PC-3 (cell line): Measurements from ENCODE around the gene MARCKSL1. TPM values are rescaled to one million over a fixed set of nuclear protein-coding genes. Genes with fewer than 3 reads are reported as not detected.

Experiments used
- ATAC-seq: fragments of 200-7000 bp; cut with Tn5 transposase; 2 replicates; pipeline ENCODE4 v1.9.1; 2020; ENCODE audit warnings: mild to moderate bottlenecking, moderate library complexity
- BruUV-seq: library from RNA; stranded (reverse); fragments of 400-500 nt; replicated peaks from 2 replicates; lab custom pipeline; 2021; lab: Mats Ljungman, UMichigan
- CTCF ChIA-PET: fragments of 300-600 bp; sonication (Branson Sonifier 250); formaldehyde crosslinking; loops from one replicate; lab custom pipeline; 2022; ENCODE audit warnings: antibody characterized with exemption; lab: Charles Lee
- POLR2A ChIA-PET: fragments of 300-600 bp; sonication (Branson Sonifier 250); formaldehyde crosslinking; loops from one replicate; lab custom pipeline; 2022; ENCODE audit warnings: antibody characterized with exemption; ENCODE audit not compliant: unreplicated experiment; lab: Charles Lee
- DNase-seq: peaks from one replicate; pipeline ENCODE4 v3.0.0-alpha.2; 2015
- H2AFZ ChIP-seq: fragments of 300-600 bp; sonication (generic); 2 replicates; pipeline ENCODE4 v1.6.0; 2016; ENCODE audit warnings: antibody characterized with exemption, low read length
- H3F3A ChIP-seq: fragments of 300-600 bp; sonication (generic); one replicate; pipeline ENCODE4 v1.6.0; 2017; ENCODE audit warnings: antibody characterized with exemption, low read length, control low read depth, mild to moderate bottlenecking; ENCODE audit not compliant: unreplicated experiment
- H3K27ac ChIP-seq: fragments of 300-600 bp; sonication (generic); 2 replicates; pipeline ENCODE4 v1.5.1; 2016; ENCODE audit warnings: mild to moderate bottlenecking, low read length
- H3K27me3 ChIP-seq: fragments of 300-600 bp; sonication (generic); 2 replicates; pipeline ENCODE4 v1.6.1; 2016; ENCODE audit warnings: low read length, mixed read lengths
- H3K36me3 ChIP-seq: fragments of 300-600 bp; sonication (generic); 2 replicates; pipeline ENCODE4 v1.6.1; 2016; ENCODE audit warnings: low read depth, mixed run types, low read length, mixed read lengths
- H3K4me1 ChIP-seq: fragments of 300-600 bp; sonication (generic); 2 replicates; pipeline ENCODE4 v1.5.1; 2016; ENCODE audit warnings: low read length; ENCODE audit not compliant: insufficient read depth
- H3K4me2 ChIP-seq: fragments of 300-600 bp; sonication (generic); 2 replicates; pipeline ENCODE4 v1.6.0; 2016; ENCODE audit warnings: low read length
- H3K4me3 ChIP-seq: fragments of 300-600 bp; sonication (generic); 2 replicates; pipeline ENCODE4 v1.5.1; 2016; ENCODE audit warnings: mild to moderate bottlenecking, low read length, mixed read lengths
- H3K79me2 ChIP-seq: fragments of 300-600 bp; sonication (generic); 2 replicates; pipeline ENCODE4 v1.6.1; 2017; ENCODE audit warnings: low read length, mixed read lengths
- H3K9ac ChIP-seq: fragments of 300-600 bp; sonication (generic); 2 replicates; pipeline ENCODE4 v1.6.0; 2016; ENCODE audit warnings: mild to moderate bottlenecking, low read length
- H3K9me2 ChIP-seq: fragments of 300-600 bp; sonication (generic); replicated peaks from 2 replicates; pipeline ENCODE4 v1.6.1; 2016; ENCODE audit warnings: mixed run types, low read length, mixed read lengths
- H3K9me3 ChIP-seq: fragments of 300-600 bp; sonication (generic); 2 replicates; pipeline ENCODE4 v1.6.1; 2016; ENCODE audit warnings: low read length, mixed read lengths
- H4K20me1 ChIP-seq: fragments of 300-600 bp; sonication (generic); 2 replicates; pipeline ENCODE4 v1.6.1; 2016; ENCODE audit warnings: low read length, mixed read lengths
- EZH2 ChIP-seq: fragments of 300-600 bp; sonication (generic); IDR thresholded peaks from one replicate; pipeline ENCODE4 v1.6.1; 2017; ENCODE audit warnings: antibody characterized with exemption, mild to moderate bottlenecking, low read length; ENCODE audit not compliant: unreplicated experiment
- EZH2phosphoT487 ChIP-seq: fragments of 300-600 bp; sonication (generic); IDR thresholded peaks from 2 replicates; pipeline ENCODE4 v1.6.1; 2018; ENCODE audit warnings: mild to moderate bottlenecking, antibody characterized with exemption, low read length, borderline replicate concordance
- intact Hi-C: fragments of 100-400 bp; cut with micrococcal nuclease; formaldehyde crosslinking; loops from 2 replicates; pipeline ENCODE4 v1.9.0; 2023
- total RNA-seq: library from RNA; depleted of rRNA; stranded (reverse); fragments of >200 nt; gene quantifications from 2 replicates; pipeline ENCODE4 v1.2.3, GENCODE V29; 2014
- TF ChIP-seq, protein P1 (sequence below): fragments of 300-600 bp; sonication (generic); conservative IDR thresholded peaks from 2 replicates; pipeline ENCODE4 v1.5.1; 2017; ENCODE audit warnings: antibody characterized with exemption, low read depth, mild to moderate bottlenecking, low read length

The MARCKSL1 gene
- total RNA-seq, 1 experiment from 2014 or later: 159 TPM

DNA sequence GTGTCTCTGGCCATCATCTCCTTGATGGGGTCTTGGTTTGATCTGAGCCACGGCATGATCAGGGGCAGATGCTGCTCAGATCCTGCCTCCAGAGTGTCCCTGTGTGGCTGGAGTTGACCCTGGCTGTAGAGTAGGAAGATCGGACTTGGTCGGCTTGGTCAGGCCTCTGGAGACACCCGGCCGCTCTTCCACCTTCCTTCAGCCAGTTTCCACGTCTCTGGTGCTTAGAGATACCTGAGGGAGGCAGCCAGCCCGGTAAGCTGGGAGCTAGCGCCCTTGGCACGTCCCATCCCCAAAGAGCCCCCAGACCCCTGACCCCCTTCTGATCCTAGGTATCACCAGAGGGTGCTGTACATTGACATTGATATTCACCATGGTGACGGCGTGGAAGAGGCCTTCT lies 8.8 kb downstream of the MARCKSL1 start:
- Histone ChIP-seq H4K20me1 (0 out of 2 replicates have a peak, but pooled peaks cover under 1% of the 10 kb centered on the region), H3K27ac (no peak overlapping the region), H3K79me2 (peaks cover 17% of the 10 kb centered on the region; the same call in 1 of the 2 replicates), H3F3A (peaks cover 5% of the 10 kb centered on the region), H3K4me3 (no peak overlapping the region), H3K9me3 (no peaks in the 10 kb centered on the region), H3K9me2 (no peaks in the 10 kb centered on the region), H3K4me1 (peaks cover 12% of the 10 kb centered on the region), H3K4me2 (no peak overlapping the region), H3K9ac (no peak overlapping the region), H2AFZ (no peak overlapping the region), H3K36me3 (peaks cover 54% of the 10 kb centered on the region), H3K27me3 (no peaks in the 10 kb centered on the region)
- ATAC-seq (no peak), DNase-seq (no peak)
- TF ChIP-seq EZH2phosphoT487 (no peak), EZH2 (no peak)
- TF ChIP-seq, protein P1, sequence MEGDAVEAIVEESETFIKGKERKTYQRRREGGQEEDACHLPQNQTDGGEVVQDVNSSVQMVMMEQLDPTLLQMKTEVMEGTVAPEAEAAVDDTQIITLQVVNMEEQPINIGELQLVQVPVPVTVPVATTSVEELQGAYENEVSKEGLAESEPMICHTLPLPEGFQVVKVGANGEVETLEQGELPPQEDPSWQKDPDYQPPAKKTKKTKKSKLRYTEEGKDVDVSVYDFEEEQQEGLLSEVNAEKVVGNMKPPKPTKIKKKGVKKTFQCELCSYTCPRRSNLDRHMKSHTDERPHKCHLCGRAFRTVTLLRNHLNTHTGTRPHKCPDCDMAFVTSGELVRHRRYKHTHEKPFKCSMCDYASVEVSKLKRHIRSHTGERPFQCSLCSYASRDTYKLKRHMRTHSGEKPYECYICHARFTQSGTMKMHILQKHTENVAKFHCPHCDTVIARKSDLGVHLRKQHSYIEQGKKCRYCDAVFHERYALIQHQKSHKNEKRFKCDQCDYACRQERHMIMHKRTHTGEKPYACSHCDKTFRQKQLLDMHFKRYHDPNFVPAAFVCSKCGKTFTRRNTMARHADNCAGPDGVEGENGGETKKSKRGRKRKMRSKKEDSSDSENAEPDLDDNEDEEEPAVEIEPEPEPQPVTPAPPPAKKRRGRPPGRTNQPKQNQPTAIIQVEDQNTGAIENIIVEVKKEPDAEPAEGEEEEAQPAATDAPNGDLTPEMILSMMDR: no peak
- no TSS peak for BruUV-seq
- POLR2A ChIA-PET: no interaction called here
- CTCF ChIA-PET: no interaction called here
- intact Hi-C loops: no loop called here

DNA sequence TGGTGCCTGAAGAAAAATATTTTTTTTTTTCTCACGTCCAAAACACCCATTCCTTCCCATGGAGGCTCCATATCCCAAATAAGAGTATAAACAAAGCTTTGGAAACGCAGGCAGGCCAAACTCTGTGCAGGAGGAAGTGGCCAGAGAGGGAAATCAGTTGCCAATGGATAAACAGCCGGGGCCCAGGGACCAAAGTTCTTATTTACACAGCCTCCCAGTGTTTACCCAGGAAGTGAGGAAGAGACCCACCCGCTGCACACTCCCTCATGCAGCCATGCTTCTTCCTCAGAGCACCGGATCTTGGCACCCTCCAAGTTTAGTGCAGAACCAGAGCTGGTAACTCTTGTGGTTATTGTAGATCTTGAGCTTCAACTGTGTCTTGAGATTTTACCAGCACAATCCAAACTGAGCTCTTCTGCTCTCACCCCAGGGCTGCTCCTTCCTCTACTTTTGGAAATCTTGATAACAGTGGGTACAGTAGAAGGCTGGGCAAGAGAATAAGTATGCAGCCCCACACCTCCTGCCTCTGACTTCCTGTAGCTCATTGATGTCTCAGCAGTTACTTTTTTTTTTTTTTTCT lies 14.2 kb downstream of the MARCKSL1 start:
- Histone ChIP-seq H3K9me3 (no peaks in the 10 kb centered on the region), H3K27ac (peak overlapping the region; percentile 91), H3K36me3 (peaks cover 29% of the 10 kb centered on the region), H3K9me2 (no peaks in the 10 kb centered on the region), H2AFZ (peak overlapping the region; percentile 54), H3K27me3 (no peaks in the 10 kb centered on the region), H3K4me1 (peaks cover 23% of the 10 kb centered on the region), H3K4me3 (peak overlapping the region; percentile 36), H3K9ac (peak overlapping the region; percentile 62), H3K4me2 (peak overlapping the region; percentile 68), H3K79me2 (peaks cover 17% of the 10 kb centered on the region; the same call in 1 of the 2 replicates), H4K20me1 (no peaks in the 10 kb centered on the region), H3F3A (peaks cover 7% of the 10 kb centered on the region)
- ChIA-PET CTCF (interaction anchor here (0.6 to 1.5 kb wide), 6 partner anchors 12 to 106 kb away, joined by 3 to 9 read pairs (median 7); partner anchors contain the start of gene MARCKSL1), POLR2A (interaction anchor here (0.5 to 1.1 kb wide), 7 partner anchors 14 to 505 kb away, joined by 3 to 12 read pairs (median 4); partner anchors contain the start of gene MARCKSL1)
- intact Hi-C loops: loop anchor here (5.0 kb wide), 1 partner anchor 105 kb away; no protein-coding TSS in a partner anchor
- ATAC-seq: peak; percentile 95
- DNase-seq: peak; percentile 90
- TF ChIP-seq EZH2 (no peak), EZH2phosphoT487 (no peak)
- TF ChIP-seq, protein P1: no peak
- BruUV-seq: no TSS peak
